PFSK-1 (cell line): ENCODE data around the gene JPH2.

ENCODE experiments used
- FOXP2 ChIP-seq: optimal IDR thresholded peaks from 2 replicates; pipeline ENCODE3; 2011; ENCODE audit warnings: borderline replicate concordance, control low read depth, inconsistent platforms; ENCODE audit not compliant: insufficient read depth; ENCODE audit errors: extremely low read length, extremely low read depth
- POLR2AphosphoS5 ChIP-seq: IDR thresholded peaks from 2 replicates; pipeline ENCODE4 v1.6.1; 2012; ENCODE audit warnings: low read depth, mild to moderate bottlenecking, control low read depth, low read length, moderate library complexity
- SIN3A ChIP-seq: IDR thresholded peaks from 2 replicates; pipeline ENCODE4 v1.6.1; 2012; ENCODE audit warnings: mild to moderate bottlenecking, low read length, moderate library complexity, borderline replicate concordance; ENCODE audit not compliant: insufficient read depth
- TAF1 ChIP-seq: IDR thresholded peaks from 2 replicates; pipeline ENCODE4 v1.6.1; 2012; ENCODE audit warnings: low read length, control low read depth, borderline replicate concordance; ENCODE audit not compliant: insufficient read depth
- TF ChIP-seq, protein P1 (sequence below), 2 experiments: IDR thresholded peaks; 2 replicates each; pipeline versions ENCODE4 v1.6.1 to v1.8.0; 2011 to 2012; ENCODE audit warnings: low read depth in 2 of 2, low read length in 2 of 2, control low read depth in 1 of 2, inconsistent platforms in 1 of 2, mild to moderate bottlenecking in 1 of 2, moderate library complexity in 1 of 2; ENCODE audit not compliant: insufficient read depth in 1 of 2

JPH2 gene

DNA sequence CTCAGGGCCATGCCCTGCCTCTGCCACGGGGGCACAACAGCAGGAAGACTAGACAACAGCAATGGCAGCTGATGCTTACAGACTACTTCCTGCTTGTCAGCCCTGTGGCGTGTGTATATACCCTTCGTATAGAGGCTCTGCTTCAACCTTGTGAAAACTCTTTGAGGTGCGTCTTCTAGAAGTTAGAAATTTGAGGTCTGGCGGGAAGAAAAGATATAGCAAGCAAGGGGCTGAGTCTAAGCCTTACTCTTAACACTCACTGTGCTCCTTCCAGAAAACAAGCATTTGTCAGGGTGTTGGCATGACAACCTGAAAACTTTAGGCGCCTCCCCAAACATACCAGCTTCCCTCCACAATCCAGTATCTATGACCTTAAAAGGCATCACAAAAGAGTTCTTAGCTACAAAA, 33.3 kb downstream of the JPH2 start:
- TF ChIP-seq, protein P1, sequence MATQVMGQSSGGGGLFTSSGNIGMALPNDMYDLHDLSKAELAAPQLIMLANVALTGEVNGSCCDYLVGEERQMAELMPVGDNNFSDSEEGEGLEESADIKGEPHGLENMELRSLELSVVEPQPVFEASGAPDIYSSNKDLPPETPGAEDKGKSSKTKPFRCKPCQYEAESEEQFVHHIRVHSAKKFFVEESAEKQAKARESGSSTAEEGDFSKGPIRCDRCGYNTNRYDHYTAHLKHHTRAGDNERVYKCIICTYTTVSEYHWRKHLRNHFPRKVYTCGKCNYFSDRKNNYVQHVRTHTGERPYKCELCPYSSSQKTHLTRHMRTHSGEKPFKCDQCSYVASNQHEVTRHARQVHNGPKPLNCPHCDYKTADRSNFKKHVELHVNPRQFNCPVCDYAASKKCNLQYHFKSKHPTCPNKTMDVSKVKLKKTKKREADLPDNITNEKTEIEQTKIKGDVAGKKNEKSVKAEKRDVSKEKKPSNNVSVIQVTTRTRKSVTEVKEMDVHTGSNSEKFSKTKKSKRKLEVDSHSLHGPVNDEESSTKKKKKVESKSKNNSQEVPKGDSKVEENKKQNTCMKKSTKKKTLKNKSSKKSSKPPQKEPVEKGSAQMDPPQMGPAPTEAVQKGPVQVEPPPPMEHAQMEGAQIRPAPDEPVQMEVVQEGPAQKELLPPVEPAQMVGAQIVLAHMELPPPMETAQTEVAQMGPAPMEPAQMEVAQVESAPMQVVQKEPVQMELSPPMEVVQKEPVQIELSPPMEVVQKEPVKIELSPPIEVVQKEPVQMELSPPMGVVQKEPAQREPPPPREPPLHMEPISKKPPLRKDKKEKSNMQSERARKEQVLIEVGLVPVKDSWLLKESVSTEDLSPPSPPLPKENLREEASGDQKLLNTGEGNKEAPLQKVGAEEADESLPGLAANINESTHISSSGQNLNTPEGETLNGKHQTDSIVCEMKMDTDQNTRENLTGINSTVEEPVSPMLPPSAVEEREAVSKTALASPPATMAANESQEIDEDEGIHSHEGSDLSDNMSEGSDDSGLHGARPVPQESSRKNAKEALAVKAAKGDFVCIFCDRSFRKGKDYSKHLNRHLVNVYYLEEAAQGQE (IDR thresholded peaks at IDR 0.05; ENCODE audit: insufficient read depth in 1 of 2, low read depth in 2 of 2, low read length in 2 of 2) = no peak
- no peak for TF ChIP-seq POLR2AphosphoS5
- TF ChIP-seq FOXP2 = no peak
- no peak for TF ChIP-seq SIN3A
- TF ChIP-seq TAF1 = no peak

DNA sequence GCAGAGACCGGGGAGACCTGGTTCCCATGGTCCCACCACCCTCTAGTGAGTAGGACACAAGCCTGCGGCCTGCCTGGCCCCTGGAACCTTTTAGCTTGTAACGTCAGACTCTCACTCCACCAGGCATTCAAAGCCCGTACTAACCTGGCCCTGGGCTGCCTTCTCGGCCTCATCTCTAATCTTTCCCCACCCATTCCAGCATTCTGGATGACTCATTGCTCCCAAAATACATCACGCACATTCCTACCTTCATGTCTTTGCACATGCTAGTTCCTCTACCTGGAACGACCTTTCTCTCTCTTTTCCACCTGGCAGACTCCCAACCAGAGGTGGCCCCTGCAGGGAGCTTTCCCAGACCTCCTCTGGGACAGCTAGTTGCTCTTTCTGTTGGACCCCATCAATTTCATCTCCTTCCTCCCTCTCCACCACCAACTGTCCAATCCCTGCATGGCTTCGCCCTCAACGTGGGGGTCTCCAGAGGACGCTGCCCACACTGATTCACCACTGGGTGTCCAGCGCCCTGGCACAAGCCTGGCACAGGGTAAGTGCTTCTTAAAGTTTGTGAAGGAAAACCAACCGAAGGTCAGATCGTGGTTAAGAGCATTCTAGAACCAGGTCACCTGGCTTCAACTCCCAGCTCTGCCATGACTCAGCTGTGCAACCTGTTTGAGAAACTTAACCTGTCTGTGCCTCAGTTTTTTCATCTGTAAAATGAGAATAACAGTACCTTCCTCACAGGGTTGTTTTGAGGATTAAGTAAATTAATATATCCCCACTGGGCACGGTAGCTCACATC, 35.2 kb downstream of the JPH2 start:
- TF ChIP-seq TAF1 (no peak), SIN3A (no peak), FOXP2 (no peak), POLR2AphosphoS5 (no peak)
- TF ChIP-seq, protein P1 (IDR thresholded peaks at IDR 0.05; ENCODE audit: insufficient read depth in 1 of 2, low read depth in 2 of 2, low read length in 2 of 2) = no peak

DNA sequence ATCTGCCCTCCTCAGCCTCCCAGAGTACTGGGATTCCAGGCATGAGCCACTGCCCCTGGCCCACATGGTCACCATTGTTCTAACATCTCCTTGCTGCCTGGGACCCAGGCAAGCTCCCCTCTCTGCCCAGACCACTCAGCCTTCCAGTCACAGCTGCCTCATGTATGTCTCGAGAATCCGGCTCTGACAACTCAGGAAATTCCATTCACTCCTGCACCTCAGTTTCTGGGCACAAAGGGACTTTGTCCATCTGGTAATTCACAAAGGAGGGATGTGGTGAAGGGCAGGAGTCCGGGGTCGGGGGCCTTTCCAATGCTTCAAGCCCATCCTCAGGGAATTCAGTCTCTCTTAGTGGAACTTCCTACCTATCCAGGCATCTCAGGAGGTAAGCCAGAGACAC, 40.7 kb downstream of the JPH2 start:
- TF ChIP-seq, protein P1 (IDR thresholded peaks at IDR 0.05; ENCODE audit: insufficient read depth in 1 of 2, low read depth in 2 of 2, low read length in 2 of 2) = no peak
- no peak for TF ChIP-seq FOXP2

DNA sequence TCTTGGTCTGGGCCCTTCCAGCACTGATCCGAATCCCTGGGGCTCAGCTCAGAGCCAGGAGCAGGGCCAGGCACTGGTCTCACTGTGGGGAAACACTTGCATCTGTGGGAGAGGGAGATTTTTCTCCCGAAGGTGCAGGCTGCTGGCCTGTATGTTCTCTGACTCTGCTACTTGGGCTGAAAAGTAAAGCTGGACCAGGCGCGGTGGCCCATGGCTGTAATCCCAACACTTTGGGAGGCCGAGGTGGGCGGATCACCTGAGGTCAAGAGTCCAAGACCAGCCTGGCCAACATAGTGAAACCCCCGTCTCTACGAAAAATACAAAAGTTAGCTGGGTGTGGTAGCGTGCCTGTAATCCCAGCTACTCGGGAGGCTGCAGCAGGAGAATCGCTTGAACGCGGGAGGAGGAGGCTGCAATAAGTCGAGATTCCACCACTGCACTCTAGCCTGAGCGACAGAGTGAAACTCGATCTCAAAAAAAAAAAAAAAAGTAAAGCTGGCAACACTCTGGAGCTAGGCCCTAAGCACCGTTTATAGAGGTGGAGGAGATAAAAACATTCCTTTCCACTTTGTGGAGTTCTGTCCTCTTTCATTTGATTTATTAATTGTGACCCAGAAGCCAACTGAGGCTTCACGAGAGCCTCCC, 41.7 kb downstream of the JPH2 start:
- TF ChIP-seq FOXP2 = no peak

DNA sequence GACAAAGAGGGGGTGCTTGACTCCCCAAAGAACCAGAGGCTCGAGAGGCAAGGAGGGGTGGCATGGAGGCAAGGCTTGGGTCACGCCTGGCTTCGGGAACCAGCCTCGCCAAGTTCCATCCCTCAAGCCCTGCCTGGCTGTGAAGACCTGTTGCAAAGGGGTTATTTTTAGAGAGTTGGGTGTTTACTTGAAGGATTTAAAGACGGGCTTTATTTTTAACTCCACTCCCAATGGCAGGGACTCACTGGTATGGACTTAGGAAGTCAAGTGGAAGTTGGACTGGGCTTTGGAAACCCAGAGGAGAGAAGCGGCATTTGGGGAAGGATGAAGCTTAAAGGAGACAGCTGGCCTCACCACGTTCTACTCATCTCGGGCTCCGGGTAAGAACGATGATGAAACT, 43.1 kb downstream of the JPH2 start:
- TF ChIP-seq FOXP2 (no peak), POLR2AphosphoS5 (no peak), TAF1 (no peak), SIN3A (no peak)
- TF ChIP-seq, protein P1 (IDR thresholded peaks at IDR 0.05; ENCODE audit: insufficient read depth in 1 of 2, low read depth in 2 of 2, low read length in 2 of 2) = no peak
